ENCODE measurements around the gene INAFM2.

DNA sequence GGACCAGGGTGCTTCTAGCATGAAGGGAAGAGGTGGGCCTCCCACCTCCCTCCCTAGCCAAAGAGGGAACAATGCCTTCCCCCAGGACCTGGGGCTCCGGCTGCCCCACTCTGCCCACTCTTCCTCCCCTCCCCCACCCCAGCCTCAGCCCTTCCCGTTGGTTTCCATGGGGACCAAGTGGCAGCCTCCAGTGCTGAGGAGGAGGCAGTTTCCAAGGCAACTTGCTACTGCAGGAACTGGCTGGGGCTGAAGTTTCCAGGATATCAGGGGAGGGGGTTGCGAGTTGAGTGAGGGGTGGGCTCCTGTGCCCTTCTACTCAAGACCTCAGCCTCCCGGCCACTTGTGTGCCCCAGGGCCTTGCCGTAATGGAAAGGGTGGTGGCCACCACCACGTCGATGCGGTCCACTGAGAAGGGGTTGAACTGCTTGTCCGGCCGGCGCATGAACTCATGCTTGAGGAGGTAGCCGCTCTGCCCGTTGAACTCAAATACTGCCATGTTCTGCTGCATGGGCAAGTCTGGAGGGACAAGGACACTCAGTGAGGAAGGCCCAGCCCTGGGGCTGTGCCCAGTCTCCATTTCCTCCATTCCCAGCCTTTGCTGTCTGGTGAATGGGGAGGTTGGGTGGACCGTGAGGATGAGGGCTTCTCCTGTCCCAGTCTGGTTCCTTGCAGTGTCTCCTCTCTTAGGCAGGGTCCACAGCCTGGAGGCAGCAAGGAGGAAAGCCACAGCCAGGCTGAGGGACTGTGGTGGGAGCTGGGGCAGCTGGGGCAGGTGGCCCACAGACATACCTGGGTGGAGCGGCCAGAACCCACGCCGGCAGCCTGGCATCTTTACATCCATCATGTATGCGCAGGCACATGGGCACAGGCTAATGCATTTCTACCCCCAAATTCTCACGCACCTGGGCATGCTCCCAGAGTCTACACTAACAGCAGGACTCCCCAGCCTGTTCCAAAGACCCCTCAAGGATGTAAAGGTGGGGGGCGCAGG is 29.3 kb upstream of the INAFM2 start:
- TF ChIP-seq, protein P1, sequence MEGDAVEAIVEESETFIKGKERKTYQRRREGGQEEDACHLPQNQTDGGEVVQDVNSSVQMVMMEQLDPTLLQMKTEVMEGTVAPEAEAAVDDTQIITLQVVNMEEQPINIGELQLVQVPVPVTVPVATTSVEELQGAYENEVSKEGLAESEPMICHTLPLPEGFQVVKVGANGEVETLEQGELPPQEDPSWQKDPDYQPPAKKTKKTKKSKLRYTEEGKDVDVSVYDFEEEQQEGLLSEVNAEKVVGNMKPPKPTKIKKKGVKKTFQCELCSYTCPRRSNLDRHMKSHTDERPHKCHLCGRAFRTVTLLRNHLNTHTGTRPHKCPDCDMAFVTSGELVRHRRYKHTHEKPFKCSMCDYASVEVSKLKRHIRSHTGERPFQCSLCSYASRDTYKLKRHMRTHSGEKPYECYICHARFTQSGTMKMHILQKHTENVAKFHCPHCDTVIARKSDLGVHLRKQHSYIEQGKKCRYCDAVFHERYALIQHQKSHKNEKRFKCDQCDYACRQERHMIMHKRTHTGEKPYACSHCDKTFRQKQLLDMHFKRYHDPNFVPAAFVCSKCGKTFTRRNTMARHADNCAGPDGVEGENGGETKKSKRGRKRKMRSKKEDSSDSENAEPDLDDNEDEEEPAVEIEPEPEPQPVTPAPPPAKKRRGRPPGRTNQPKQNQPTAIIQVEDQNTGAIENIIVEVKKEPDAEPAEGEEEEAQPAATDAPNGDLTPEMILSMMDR (conservative IDR thresholded peaks at IDR 0.05 in 1 of 2, IDR thresholded peaks at IDR 0.05 in 1 of 2; ENCODE audit: low read depth in 1 of 2, low read length in 2 of 2) = no peak
- no peak for TF ChIP-seq EZH2 (IDR thresholded peaks at IDR 0.05; ENCODE audit: low read length, missing control alignments)
